GM12872 (cell line): ENCODE measurements around the gene SIRT6.

Source experiments
- CTCF ChIP-seq: IDR thresholded peaks from 3 replicates; pipeline ENCODE4 v1.5.1; 2011; ENCODE audit warnings: low read depth, mild to moderate bottlenecking, low read length, moderate library complexity; ENCODE audit not compliant: insufficient read depth

Gene SIRT6

GRCh38 chr19:4136680-4137088 lies 45.7 kb downstream of the SIRT6 start:
- no peak for TF ChIP-seq CTCF

DNA sequence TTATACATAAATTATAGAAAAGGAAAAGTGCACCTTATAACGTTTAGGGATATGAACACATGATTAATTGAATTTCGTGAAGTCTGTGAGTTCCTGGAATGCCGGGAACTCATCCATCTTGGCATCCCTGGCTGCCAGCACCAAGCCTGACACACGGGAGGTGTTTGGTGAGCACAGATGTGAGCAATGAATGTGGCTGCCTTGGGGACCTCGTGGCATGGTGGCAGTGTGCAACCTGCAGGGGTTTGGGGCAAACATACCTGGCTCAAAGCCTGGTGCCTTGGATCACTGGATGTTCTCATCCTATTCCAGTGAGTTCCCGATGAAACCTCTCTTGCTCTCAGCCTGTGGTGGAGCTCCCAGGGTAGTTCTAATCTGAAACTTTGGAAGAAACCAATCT lies 48.0 kb downstream of the SIRT6 start:
- no peak for TF ChIP-seq CTCF

DNA sequence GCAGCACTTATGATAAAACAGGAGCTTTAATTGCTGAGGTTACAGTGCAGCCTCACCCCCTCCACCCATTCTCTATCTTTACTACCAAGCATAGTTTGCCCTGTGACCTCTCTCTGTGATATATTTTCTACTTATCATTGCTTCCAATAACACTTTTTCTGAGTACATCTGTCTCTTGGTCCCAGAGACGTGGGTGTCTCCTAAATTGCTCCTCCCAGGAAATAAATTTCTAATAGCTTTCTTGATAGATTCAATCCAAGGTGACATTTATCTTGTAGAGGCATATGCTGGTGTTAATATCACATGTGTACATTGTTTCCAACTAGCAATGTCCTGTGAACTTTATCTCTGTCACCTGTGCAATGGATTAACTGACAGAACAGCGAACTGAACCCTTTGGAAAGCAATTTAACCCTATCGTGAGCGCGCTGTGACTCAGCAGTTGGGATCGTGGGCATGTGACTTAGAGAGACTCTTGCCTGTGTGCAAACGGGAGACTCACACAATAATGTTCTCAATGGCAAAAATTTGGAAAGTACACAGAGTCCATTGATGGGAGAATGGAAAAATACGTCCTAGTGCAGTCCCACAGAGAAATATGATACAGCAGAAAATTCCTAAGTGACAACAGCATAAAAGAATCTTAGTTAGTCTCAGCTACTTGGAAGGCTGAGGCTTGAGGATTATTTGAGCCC lies 51.5 kb downstream of the SIRT6 start:
- no peak for TF ChIP-seq CTCF

DNA sequence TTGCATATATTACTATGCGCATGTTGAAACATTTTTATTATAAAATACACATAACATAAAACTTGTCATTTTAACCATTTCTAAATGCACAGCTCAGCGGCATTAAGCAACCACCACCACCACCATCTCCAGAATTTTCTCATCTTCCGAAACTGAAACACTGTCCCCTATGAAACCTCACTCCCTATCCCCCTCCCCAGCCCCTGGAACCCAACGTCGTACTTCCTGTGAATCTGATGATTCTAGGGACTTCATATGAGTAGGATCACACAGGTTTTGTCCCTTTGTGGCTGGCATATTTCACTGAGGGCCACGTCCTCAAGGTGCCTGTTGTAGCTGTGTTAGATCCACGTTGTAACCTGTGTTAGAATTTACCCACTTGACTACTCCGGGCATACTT lies 57.7 kb downstream of the SIRT6 start:
- TF ChIP-seq CTCF: no peak
